Endodermal cell (in vitro differentiated cells): ENCODE measurements around the gene BMPER. TPM values are rescaled to one million over a fixed set of nuclear protein-coding genes. Genes with fewer than 3 reads are reported as not detected.

Experiments used
- DNase-seq: peaks from one replicate; pipeline ENCODE4 v3.0.0-alpha.2; 2017
- H3K27ac ChIP-seq: 2 replicates; pipeline ENCODE4 v1.5.1; 2013; ENCODE audit warnings: mild to moderate bottlenecking, low read depth, low read length, moderate library complexity
- H3K27me3 ChIP-seq: 2 replicates; pipeline ENCODE4 v1.6.1; 2013; ENCODE audit warnings: mild to moderate bottlenecking, low read length, moderate library complexity; ENCODE audit not compliant: insufficient read depth, control insufficient read depth, poor library complexity, severe bottlenecking
- H3K36me3 ChIP-seq: 2 replicates; pipeline ENCODE4 v1.7.0; 2013; ENCODE audit warnings: mild to moderate bottlenecking, low read length, moderate library complexity; ENCODE audit not compliant: control insufficient read depth, insufficient read depth
- H3K4me1 ChIP-seq: one replicate; pipeline ENCODE4 v1.7.0; 2013; ENCODE audit warnings: low read length; ENCODE audit not compliant: control insufficient read depth, insufficient read depth
- H3K4me3 ChIP-seq: 2 replicates; pipeline ENCODE4 v1.5.1; 2013; ENCODE audit warnings: mild to moderate bottlenecking, low read length, moderate library complexity
- H3K9ac ChIP-seq: 2 replicates; pipeline ENCODE4 v1.6.1; 2013; ENCODE audit warnings: mild to moderate bottlenecking, low read length, moderate library complexity; ENCODE audit not compliant: poor library complexity, severe bottlenecking; ENCODE audit errors: extremely low read depth
- H3K9me3 ChIP-seq: 2 replicates; pipeline ENCODE4 v1.6.1; 2013; ENCODE audit warnings: mild to moderate bottlenecking, low read length, moderate library complexity; ENCODE audit not compliant: control insufficient read depth
- H3K27ac Mint-ChIP-seq: 2 replicates; pipeline ENCODE4 v1.8.0; 2020; ENCODE audit warnings: mixed read lengths
- H3K27me3 Mint-ChIP-seq: 2 replicates; pipeline ENCODE4 v1.8.0; 2021; ENCODE audit warnings: mild to moderate bottlenecking, mixed read lengths; ENCODE audit not compliant: insufficient read depth
- H3K36me3 Mint-ChIP-seq: 2 replicates; pipeline ENCODE4 v1.8.0; 2020; ENCODE audit warnings: low read depth, mixed read lengths
- H3K4me1 Mint-ChIP-seq: 2 replicates; pipeline ENCODE4 v1.8.0; 2020; ENCODE audit warnings: mixed read lengths
- H3K4me3 Mint-ChIP-seq: 2 replicates; pipeline ENCODE4 v1.8.0; 2020; ENCODE audit warnings: mild to moderate bottlenecking, moderate library complexity, mixed read lengths
- H3K9me3 Mint-ChIP-seq: 2 replicates; pipeline ENCODE4 v1.8.0; 2020; ENCODE audit warnings: mild to moderate bottlenecking, mixed read lengths
- CTCF ChIP-seq: fragments of 200-600 bp; sonication (generic); conservative IDR thresholded peaks from 2 replicates; pipeline ENCODE4 v1.5.0; 2021; ENCODE audit warnings: antibody characterized with exemption, mild to moderate bottlenecking
- WGBS, 2 experiments: methylation state at CpG; one replicate each; pipeline versions ENCODE4 v1.1.5 to v1.1.7; 2013; ENCODE audit warnings: missing lambda C conversion rate in 2 of 2, mixed read lengths in 1 of 2; ENCODE audit not compliant: insufficient coverage in 1 of 2, insufficient read length in 1 of 2; 5-methylcytosine and 5-hydroxymethylcytosine counted together
- total RNA-seq, 2 donors: library from RNA; stranded (reverse); fragmentation: NEBNext Ultra II Directional in 1 of 2; extraction: Animal tissue kit (Norgen Biotek cat#: 25700) in 1 of 2; gene quantifications; 2 replicates in 1 of 2; 3 replicates in 1 of 2; pipeline ENCODE4 v1.2.1, GENCODE V29; 2021

Gene BMPER
- total RNA-seq, 2 donors from 2014 or later: 71.2 to 72.2 TPM

GRCh38 chr7:33933611-33934281 is 28.4 kb downstream of the BMPER start:
- peaks cover 5% of the 10 kb centered on the region for H3K27me3 ChIP-seq
- no peak overlapping the region for H3K27ac ChIP-seq
- Mint-ChIP-seq H3K4me3 (no peak overlapping the region), H3K36me3 (peaks cover 54% of the 10 kb centered on the region), H3K27ac (no peak overlapping the region), H3K9me3 (no peaks in the 10 kb centered on the region), H3K4me1 (peaks cover 48% of the 10 kb centered on the region), H3K27me3 (no peaks in the 10 kb centered on the region)
- WGBS, 2 experiments: 92 to 93% methylated on average over 2 to 4 of the region's 4 CpGs
- H3K9me3 ChIP-seq: no peaks in the 10 kb centered on the region
- DNase-seq: no peak
- no peak overlapping the region for H3K9ac ChIP-seq
- H3K4me3 ChIP-seq: no peak overlapping the region
- no peak for TF ChIP-seq CTCF
- peaks cover 4% of the 10 kb centered on the region for H3K36me3 ChIP-seq
- peaks cover 5% of the 10 kb centered on the region for H3K4me1 ChIP-seq

- no peak for TF ChIP-seq CTCF
- Histone ChIP-seq H3K4me1 (peaks cover 6% of the 10 kb centered on the region), H3K27ac (no peak overlapping the region)
These were observed 29.1 kb downstream of the BMPER start for GRCh38 chr7:33934391-33934790.

GRCh38 chr7:33936503-33936902 is 31.2 kb downstream of the BMPER start:
- DNase-seq: no peak
- 92 to 98% methylated on average over 5 of the region's 5 CpGs for WGBS, 2 experiments
- H3K36me3 ChIP-seq: peaks cover 4% of the 10 kb centered on the region
- Mint-ChIP-seq H3K9me3 (no peaks in the 10 kb centered on the region), H3K27ac (no peak overlapping the region), H3K36me3 (peaks cover 46% of the 10 kb centered on the region), H3K4me1 (peaks cover 64% of the 10 kb centered on the region), H3K27me3 (no peaks in the 10 kb centered on the region), H3K4me3 (no peak overlapping the region)
- peaks cover 5% of the 10 kb centered on the region for H3K27me3 ChIP-seq
- H3K4me3 ChIP-seq: no peak overlapping the region
- H3K9ac ChIP-seq: no peak overlapping the region
- H3K27ac ChIP-seq: no peak overlapping the region
- H3K9me3 ChIP-seq: no peaks in the 10 kb centered on the region
- peaks cover 16% of the 10 kb centered on the region for H3K4me1 ChIP-seq
- TF ChIP-seq CTCF: no peak

More at GRCh38 chr7:33934391-33934790, 29.1 kb downstream of the BMPER start:
- Histone ChIP-seq H3K9ac (no peak overlapping the region), H3K9me3 (no peaks in the 10 kb centered on the region), H3K27me3 (peaks cover 5% of the 10 kb centered on the region), H3K4me3 (no peak overlapping the region), H3K36me3 (peaks cover 4% of the 10 kb centered on the region)
- WGBS, 2 experiments: 80 to 98% methylated on average over 1 to 2 of the region's 2 CpGs
- no peaks in the 10 kb centered on the region for H3K27me3 Mint-ChIP-seq
- no peak overlapping the region for H3K27ac Mint-ChIP-seq
- H3K9me3 Mint-ChIP-seq: no peaks in the 10 kb centered on the region
- no peak overlapping the region for H3K4me3 Mint-ChIP-seq
- no peak for DNase-seq
- H3K36me3 Mint-ChIP-seq: peaks cover 51% of the 10 kb centered on the region
- H3K4me1 Mint-ChIP-seq: peaks cover 53% of the 10 kb centered on the region
